Measurements from ENCODE around the gene MEGF11.

- TF ChIP-seq CTCF (IDR thresholded peaks at IDR 0.05) (no peak), POLR2A (IDR thresholded peaks at IDR 0.05) (no peak)
These were observed 164.5 kb downstream of the MEGF11 start for GRCh38 chr15:66089049-66089448.

All from uterus (tissue), 2 donors.